HEK293 (cell line): ENCODE measurements around the gene FBXL15.

ENCODE experiments used
- EGR2 ChIP-seq: fragments of 450-650 bp; formaldehyde crosslinking; IDR thresholded peaks from 2 replicates; pipeline ENCODE4 v1.5.1; 2016; ENCODE audit warnings: low read depth, missing biosample characterization, missing genetic modification characterization
- KLF10 ChIP-seq: fragments of 450-650 bp; IDR thresholded peaks from 2 replicates; pipeline ENCODE4 v1.5.1; 2018; ENCODE audit warnings: missing biosample characterization, mild to moderate bottlenecking, missing genetic modification characterization
- OSR2 ChIP-seq: fragments of 450-650 bp; formaldehyde crosslinking; IDR thresholded peaks from 2 replicates; pipeline ENCODE4 v1.5.1; 2016; ENCODE audit warnings: missing biosample characterization, missing genetic modification characterization
- SETDB1 ChIP-seq: IDR thresholded peaks from one replicate; pipeline ENCODE4 v1.6.1; 2017; ENCODE audit warnings: mild to moderate bottlenecking, low read length, moderate library complexity, mixed read lengths; ENCODE audit not compliant: insufficient read length
- YY1 ChIP-seq: fragments of 450-650 bp; formaldehyde crosslinking; IDR thresholded peaks from 2 replicates; pipeline ENCODE4 v1.5.1; 2018; ENCODE audit warnings: missing biosample characterization, missing genetic modification characterization
- ZBTB48 ChIP-seq: fragments of 450-650 bp; formaldehyde crosslinking; IDR thresholded peaks from 2 replicates; pipeline ENCODE4 v1.5.1; 2016; ENCODE audit warnings: missing biosample characterization, missing genetic modification characterization
- ZNF16 ChIP-seq: fragments of 450-650 bp; formaldehyde crosslinking; IDR thresholded peaks from 2 replicates; pipeline ENCODE4 v1.5.1; 2016; ENCODE audit warnings: low read depth, missing biosample characterization, missing genetic modification characterization
- ZNF2 ChIP-seq: fragments of 450-650 bp; formaldehyde crosslinking; IDR thresholded peaks from 2 replicates; pipeline ENCODE4 v1.5.1; 2016; ENCODE audit warnings: missing biosample characterization, missing genetic modification characterization
- ZNF341 ChIP-seq: fragments of 450-650 bp; formaldehyde crosslinking; IDR thresholded peaks from 2 replicates; pipeline ENCODE4; 2016; ENCODE audit warnings: low read depth, missing biosample characterization, missing genetic modification characterization
- ZNF350 ChIP-seq: fragments of 450-650 bp; formaldehyde crosslinking; IDR thresholded peaks from 2 replicates; pipeline ENCODE4 v1.5.0; 2017; ENCODE audit warnings: missing biosample characterization, mild to moderate bottlenecking, missing genetic modification characterization
- ZNF510 ChIP-seq: fragments of 450-650 bp; formaldehyde crosslinking; IDR thresholded peaks from 2 replicates; pipeline ENCODE4 v1.5.1; 2018; ENCODE audit warnings: mild to moderate bottlenecking, missing genetic modification characterization, missing biosample characterization; ENCODE audit not compliant: insufficient replicate concordance
- ZNF571 ChIP-seq: fragments of 450-650 bp; formaldehyde crosslinking; IDR thresholded peaks from 2 replicates; pipeline ENCODE4 v1.5.0; 2017; ENCODE audit warnings: missing biosample characterization, missing genetic modification characterization
- ZNF596 ChIP-seq: fragments of 450-650 bp; IDR thresholded peaks from 2 replicates; pipeline ENCODE4 v1.5.0; 2018; ENCODE audit warnings: missing biosample characterization, mild to moderate bottlenecking, missing genetic modification characterization, moderate library complexity
- ZNF600 ChIP-seq: fragments of 450-650 bp; formaldehyde crosslinking; IDR thresholded peaks from 2 replicates; pipeline ENCODE4 v1.5.1; 2016; ENCODE audit warnings: missing biosample characterization, missing genetic modification characterization
- ZNF677 ChIP-seq: fragments of 450-650 bp; IDR thresholded peaks from 2 replicates; pipeline ENCODE4 v1.5.0; 2018; ENCODE audit warnings: missing biosample characterization, mild to moderate bottlenecking, missing genetic modification characterization, moderate library complexity
- ZNF747 ChIP-seq: fragments of 450-650 bp; formaldehyde crosslinking; IDR thresholded peaks from 2 replicates; pipeline ENCODE4 v1.5.1; 2016; ENCODE audit warnings: missing biosample characterization, missing genetic modification characterization
- ZNF768 ChIP-seq: fragments of 450-650 bp; formaldehyde crosslinking; IDR thresholded peaks from 2 replicates; pipeline ENCODE4 v1.5.1; 2018; ENCODE audit warnings: missing biosample characterization, mild to moderate bottlenecking, missing genetic modification characterization
- ZNF830 ChIP-seq: fragments of 450-650 bp; IDR thresholded peaks from 2 replicates; pipeline ENCODE4 v1.5.0; 2018; ENCODE audit warnings: missing biosample characterization, missing genetic modification characterization, low read depth, mild to moderate bottlenecking, moderate library complexity
- TF ChIP-seq, protein P1 (sequence below): fragments of 450-650 bp; formaldehyde crosslinking; IDR thresholded peaks from 2 replicates; pipeline ENCODE4 v1.5.1; 2016; ENCODE audit warnings: missing biosample characterization, missing genetic modification characterization
- TF ChIP-seq, protein P2 (sequence below): fragments of 450-650 bp; formaldehyde crosslinking; conservative IDR thresholded peaks from 2 replicates; pipeline ENCODE4 v1.5.1; 2016; ENCODE audit warnings: low read depth, missing biosample characterization, missing genetic modification characterization
- TF ChIP-seq, protein P3 (sequence below): fragments of 450-650 bp; formaldehyde crosslinking; IDR thresholded peaks from 2 replicates; pipeline ENCODE4 v1.5.1; 2016; ENCODE audit warnings: missing biosample characterization, missing genetic modification characterization
- TF ChIP-seq, protein P4 (sequence below): fragments of 450-650 bp; formaldehyde crosslinking; IDR thresholded peaks from 2 replicates; pipeline ENCODE4 v1.5.1; 2016; ENCODE audit warnings: missing biosample characterization, missing genetic modification characterization

The FBXL15 gene

DNA sequence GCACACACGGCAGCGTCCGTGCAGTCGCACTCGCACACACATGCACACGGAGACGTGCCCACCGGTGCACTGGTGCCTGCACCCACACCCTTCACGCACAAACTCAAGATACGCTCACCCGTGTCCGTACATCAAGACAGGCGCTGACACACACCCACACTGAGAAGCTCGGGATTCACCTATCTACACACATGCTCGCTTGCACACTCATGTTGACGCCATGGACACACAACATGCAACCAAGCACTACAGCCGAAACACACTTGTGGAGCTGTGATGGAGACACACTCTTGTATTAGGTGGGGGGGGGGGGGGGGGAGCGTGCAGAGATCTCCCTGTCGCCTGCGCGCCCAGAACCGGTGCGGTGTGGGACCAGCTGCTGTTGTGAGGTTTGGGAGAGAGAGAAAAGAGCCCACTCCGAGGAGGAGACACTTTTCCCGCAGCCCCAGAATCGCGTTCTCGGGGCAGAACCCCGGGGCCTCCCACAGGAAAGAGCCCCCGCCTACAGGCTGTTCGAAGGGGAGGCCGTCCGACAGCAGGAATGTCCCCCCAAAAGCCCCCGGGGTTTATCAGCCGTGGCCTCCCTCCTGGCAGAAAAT lies 25.7 kb upstream of the FBXL15 start (continued):
- TF ChIP-seq, protein P1, sequence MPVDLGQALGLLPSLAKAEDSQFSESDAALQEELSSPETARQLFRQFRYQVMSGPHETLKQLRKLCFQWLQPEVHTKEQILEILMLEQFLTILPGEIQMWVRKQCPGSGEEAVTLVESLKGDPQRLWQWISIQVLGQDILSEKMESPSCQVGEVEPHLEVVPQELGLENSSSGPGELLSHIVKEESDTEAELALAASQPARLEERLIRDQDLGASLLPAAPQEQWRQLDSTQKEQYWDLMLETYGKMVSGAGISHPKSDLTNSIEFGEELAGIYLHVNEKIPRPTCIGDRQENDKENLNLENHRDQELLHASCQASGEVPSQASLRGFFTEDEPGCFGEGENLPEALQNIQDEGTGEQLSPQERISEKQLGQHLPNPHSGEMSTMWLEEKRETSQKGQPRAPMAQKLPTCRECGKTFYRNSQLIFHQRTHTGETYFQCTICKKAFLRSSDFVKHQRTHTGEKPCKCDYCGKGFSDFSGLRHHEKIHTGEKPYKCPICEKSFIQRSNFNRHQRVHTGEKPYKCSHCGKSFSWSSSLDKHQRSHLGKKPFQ (tag by site-specific recombination) = 0 out of 2 replicates have a peak, but pooled peaks have one; percentile 8
- TF ChIP-seq ZNF600 (tag by site-specific recombination) (peak; percentile 74; the same call in 1 of the 2 replicates), ZNF830 (tag by site-specific recombination) (no peak), OSR2 (no peak), ZNF571 (tag by site-specific recombination) (no peak), SETDB1 (no peak), ZNF747 (tag by site-specific recombination) (no peak), YY1 (no peak), EGR2 (tag by site-specific recombination) (no peak), ZNF768 (tag by site-specific recombination) (no peak), ZNF677 (tag by site-specific recombination) (no peak), ZNF341 (tag by site-specific recombination) (peak; percentile 99), ZNF510 (tag by site-specific recombination) (no peak), ZNF16 (tag by site-specific recombination) (no peak), ZBTB48 (tag by site-specific recombination) (no peak), ZNF596 (tag by site-specific recombination) (peak; percentile 49; the same call in 1 of the 2 replicates), ZNF350 (tag by site-specific recombination) (no peak), KLF10 (tag by site-specific recombination) (no peak), ZNF2 (tag by site-specific recombination) (0 out of 2 replicates have a peak, but pooled peaks have one; percentile 55)
- TF ChIP-seq, protein P2, sequence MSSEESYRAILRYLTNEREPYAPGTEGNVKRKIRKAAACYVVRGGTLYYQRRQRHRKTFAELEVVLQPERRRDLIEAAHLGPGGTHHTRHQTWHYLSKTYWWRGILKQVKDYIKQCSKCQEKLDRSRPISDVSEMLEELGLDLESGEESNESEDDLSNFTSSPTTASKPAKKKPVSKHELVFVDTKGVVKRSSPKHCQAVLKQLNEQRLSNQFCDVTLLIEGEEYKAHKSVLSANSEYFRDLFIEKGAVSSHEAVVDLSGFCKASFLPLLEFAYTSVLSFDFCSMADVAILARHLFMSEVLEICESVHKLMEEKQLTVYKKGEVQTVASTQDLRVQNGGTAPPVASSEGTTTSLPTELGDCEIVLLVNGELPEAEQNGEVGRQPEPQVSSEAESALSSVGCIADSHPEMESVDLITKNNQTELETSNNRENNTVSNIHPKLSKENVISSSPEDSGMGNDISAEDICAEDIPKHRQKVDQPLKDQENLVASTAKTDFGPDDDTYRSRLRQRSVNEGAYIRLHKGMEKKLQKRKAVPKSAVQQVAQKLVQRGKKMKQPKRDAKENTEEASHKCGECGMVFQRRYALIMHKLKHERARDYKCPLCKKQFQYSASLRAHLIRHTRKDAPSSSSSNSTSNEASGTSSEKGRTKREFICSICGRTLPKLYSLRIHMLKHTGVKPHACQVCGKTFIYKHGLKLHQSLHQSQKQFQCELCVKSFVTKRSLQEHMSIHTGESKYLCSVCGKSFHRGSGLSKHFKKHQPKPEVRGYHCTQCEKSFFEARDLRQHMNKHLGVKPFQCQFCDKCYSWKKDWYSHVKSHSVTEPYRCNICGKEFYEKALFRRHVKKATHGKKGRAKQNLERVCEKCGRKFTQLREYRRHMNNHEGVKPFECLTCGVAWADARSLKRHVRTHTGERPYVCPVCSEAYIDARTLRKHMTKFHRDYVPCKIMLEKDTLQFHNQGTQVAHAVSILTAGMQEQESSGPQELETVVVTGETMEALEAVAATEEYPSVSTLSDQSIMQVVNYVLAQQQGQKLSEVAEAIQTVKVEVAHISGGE (tag by site-specific recombination) = no peak; the same call in 1 of the 2 replicates
- TF ChIP-seq, protein P3, sequence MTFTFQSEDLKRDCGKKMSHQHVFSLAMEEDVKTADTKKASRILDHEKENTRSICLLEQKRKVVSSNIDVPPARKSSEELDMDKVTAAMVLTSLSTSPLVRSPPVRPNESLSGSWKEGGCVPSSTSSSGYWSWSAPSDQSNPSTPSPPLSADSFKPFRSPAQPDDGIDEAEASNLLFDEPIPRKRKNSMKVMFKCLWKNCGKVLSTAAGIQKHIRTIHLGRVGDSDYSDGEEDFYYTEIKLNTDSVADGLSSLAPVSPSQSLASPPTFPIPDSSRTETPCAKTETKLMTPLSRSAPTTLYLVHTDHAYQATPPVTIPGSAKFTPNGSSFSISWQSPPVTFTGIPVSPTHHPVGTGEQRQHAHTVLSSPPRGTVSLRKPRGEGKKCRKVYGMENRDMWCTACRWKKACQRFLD (tag by site-specific recombination) = no peak
- TF ChIP-seq, protein P4, sequence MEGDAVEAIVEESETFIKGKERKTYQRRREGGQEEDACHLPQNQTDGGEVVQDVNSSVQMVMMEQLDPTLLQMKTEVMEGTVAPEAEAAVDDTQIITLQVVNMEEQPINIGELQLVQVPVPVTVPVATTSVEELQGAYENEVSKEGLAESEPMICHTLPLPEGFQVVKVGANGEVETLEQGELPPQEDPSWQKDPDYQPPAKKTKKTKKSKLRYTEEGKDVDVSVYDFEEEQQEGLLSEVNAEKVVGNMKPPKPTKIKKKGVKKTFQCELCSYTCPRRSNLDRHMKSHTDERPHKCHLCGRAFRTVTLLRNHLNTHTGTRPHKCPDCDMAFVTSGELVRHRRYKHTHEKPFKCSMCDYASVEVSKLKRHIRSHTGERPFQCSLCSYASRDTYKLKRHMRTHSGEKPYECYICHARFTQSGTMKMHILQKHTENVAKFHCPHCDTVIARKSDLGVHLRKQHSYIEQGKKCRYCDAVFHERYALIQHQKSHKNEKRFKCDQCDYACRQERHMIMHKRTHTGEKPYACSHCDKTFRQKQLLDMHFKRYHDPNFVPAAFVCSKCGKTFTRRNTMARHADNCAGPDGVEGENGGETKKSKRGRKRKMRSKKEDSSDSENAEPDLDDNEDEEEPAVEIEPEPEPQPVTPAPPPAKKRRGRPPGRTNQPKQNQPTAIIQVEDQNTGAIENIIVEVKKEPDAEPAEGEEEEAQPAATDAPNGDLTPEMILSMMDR (tag by site-specific recombination) = no peak
- TF ChIP-seq, all 188 proteins: peak for 23
